Breast epithelium (tissue), 3 donors: Measurements from ENCODE around the gene DGKE.

Source experiments
- POLR2A ChIP-seq: fragments of 450-650 bp; IDR thresholded peaks from one replicate; pipeline ENCODE4 v1.6.1; 2016; ENCODE audit warnings: antibody characterized with exemption, mild to moderate bottlenecking, moderate library complexity
- POLR2AphosphoS5 ChIP-seq, 3 donors: sonication (generic); formaldehyde crosslinking; IDR thresholded peaks; one replicate each; pipeline ENCODE4 v1.6.1; 2017; ENCODE audit warnings: antibody characterized with exemption in 3 of 3
- TF ChIP-seq, protein P1 (sequence below), 3 donors: fragments of 450-650 bp; IDR thresholded peaks; one replicate each; pipeline ENCODE4 v1.5.1; 2016 to 2017; ENCODE audit warnings: antibody characterized with exemption in 3 of 3, mild to moderate bottlenecking in 3 of 3, moderate library complexity in 3 of 3

DNA sequence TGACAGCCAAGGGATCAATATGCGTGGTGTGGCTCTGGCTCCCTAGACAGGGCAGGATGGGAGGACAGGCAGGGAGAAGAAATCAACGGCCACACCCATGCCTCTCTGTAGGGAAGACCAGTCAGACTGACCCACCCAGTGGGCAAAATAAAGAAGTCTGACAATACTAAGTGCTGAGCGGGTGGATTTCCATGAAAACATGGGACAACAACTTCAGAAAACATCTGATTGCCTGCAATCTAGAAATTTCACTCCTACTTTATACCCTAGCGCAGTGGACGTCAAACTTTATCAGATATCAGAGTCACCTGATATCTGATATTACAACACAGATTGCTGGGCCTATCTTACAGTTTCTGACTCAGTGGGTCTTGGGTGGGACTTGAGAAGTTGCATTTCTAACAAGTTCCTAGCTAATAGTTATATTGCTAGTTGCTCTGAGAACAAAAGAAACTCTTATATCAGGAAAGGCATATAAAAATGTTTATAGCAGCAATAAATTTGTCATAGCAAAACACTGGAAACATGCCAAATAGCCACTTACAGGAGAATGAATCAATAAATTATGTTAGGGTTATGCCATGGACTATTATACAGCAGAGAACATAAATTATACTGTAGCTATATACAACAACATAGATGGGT, 38.6 kb upstream of the DGKE start:
- no peak for TF ChIP-seq POLR2AphosphoS5 (IDR thresholded peaks at IDR 0.05)
- TF ChIP-seq, protein P1, sequence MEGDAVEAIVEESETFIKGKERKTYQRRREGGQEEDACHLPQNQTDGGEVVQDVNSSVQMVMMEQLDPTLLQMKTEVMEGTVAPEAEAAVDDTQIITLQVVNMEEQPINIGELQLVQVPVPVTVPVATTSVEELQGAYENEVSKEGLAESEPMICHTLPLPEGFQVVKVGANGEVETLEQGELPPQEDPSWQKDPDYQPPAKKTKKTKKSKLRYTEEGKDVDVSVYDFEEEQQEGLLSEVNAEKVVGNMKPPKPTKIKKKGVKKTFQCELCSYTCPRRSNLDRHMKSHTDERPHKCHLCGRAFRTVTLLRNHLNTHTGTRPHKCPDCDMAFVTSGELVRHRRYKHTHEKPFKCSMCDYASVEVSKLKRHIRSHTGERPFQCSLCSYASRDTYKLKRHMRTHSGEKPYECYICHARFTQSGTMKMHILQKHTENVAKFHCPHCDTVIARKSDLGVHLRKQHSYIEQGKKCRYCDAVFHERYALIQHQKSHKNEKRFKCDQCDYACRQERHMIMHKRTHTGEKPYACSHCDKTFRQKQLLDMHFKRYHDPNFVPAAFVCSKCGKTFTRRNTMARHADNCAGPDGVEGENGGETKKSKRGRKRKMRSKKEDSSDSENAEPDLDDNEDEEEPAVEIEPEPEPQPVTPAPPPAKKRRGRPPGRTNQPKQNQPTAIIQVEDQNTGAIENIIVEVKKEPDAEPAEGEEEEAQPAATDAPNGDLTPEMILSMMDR (IDR thresholded peaks at IDR 0.05), result no peak
- no peak for TF ChIP-seq POLR2A
